ENCODE measurements around the gene ADGRV1. TPM values are rescaled to one million over a fixed set of nuclear protein-coding genes. Genes with fewer than 3 reads are reported as not detected.

ADGRV1 gene
- total and polyA plus RNA-seq, 2 donors (not counting 3 experiments of a cell fraction or from before 2014, with no cell fraction given), result 0.11 to 0.55 TPM

- Histone ChIP-seq H3K9me1 (replicated peaks; ENCODE audit: control insufficient read depth, extremely low read depth, insufficient read depth, low read length) (no peaks in the 10 kb centered on the region), H3K27me3 (ENCODE audit: control insufficient read depth in 2 of 2, insufficient read depth in 2 of 2, low read length in 2 of 2) (no peaks in the 10 kb centered on the region), H3K4me1 (ENCODE audit: control insufficient read depth, extremely low read depth, insufficient read depth, low read length) (peaks cover 13% of the 10 kb centered on the region), H2AFZ (ENCODE audit: low read depth, low read length) (no peak overlapping the region), H3K4me3 (replicated peaks in 1 of 3; ENCODE audit: insufficient read depth in 1 of 3, low read depth in 1 of 3, low read length in 3 of 3) (no peak overlapping the region), H4K20me1 (replicated peaks; ENCODE audit: control insufficient read depth, extremely low read depth, insufficient read depth, low read length) (no peaks in the 10 kb centered on the region), H3K79me2 (ENCODE audit: control insufficient read depth, insufficient read depth, low read length) (no peaks in the 10 kb centered on the region), H3K36me3 (ENCODE audit: control insufficient read depth in 2 of 2, extremely low read depth in 1 of 2, insufficient read depth in 2 of 2, low read length in 2 of 2) (no peaks in the 10 kb centered on the region), H3K9ac (replicated peaks; ENCODE audit: extremely low read depth, insufficient read depth, low read length) (no peak overlapping the region), H3K9me3 (replicated peaks; ENCODE audit: control insufficient read depth, insufficient read depth, low read length) (no peaks in the 10 kb centered on the region), H3K4me2 (ENCODE audit: insufficient read depth, low read length) (no peak overlapping the region), H3K27ac (ENCODE audit: insufficient read depth, low read depth, low read length) (no peak overlapping the region)
- intact Hi-C loops (cut with micrococcal nuclease), result no loop called here
- POLR2A ChIA-PET, result no interaction called here
- TF ChIP-seq MYC (IDR thresholded peaks at IDR 0.05; ENCODE audit: low read depth, low read length), result no peak
- TF ChIP-seq GATA2 (IDR thresholded peaks at IDR 0.05; ENCODE audit: insufficient read depth, insufficient read length, low read depth, low read length), result no peak
- no peak for TF ChIP-seq FOS (IDR thresholded peaks at IDR 0.05; ENCODE audit: borderline replicate concordance, insufficient read depth, low read length)
- TF ChIP-seq JUN (IDR thresholded peaks at IDR 0.05; ENCODE audit: borderline replicate concordance, insufficient read depth, insufficient read length, low read depth), result no peak
- TF ChIP-seq CTCF (IDR thresholded peaks at IDR 0.05; ENCODE audit: extremely low read depth in 1 of 2, insufficient read depth in 1 of 2, low read depth in 1 of 2, low read length in 2 of 2), result no peak
- no peak for TF ChIP-seq EZH2 (IDR thresholded peaks at IDR 0.05; ENCODE audit: borderline replicate concordance, low read depth, low read length, severe bottlenecking)
- no peak for TF ChIP-seq POLR2A (IDR thresholded peaks at IDR 0.05; ENCODE audit: low read depth, low read length)
- TF ChIP-seq POLR2AphosphoS5 (IDR thresholded peaks at IDR 0.05; ENCODE audit: insufficient read depth, low read depth, low read length), result no peak
- no peak for TF ChIP-seq MAX (IDR thresholded peaks at IDR 0.05; ENCODE audit: insufficient read depth, insufficient read length)
- DNase-seq (ENCODE audit: low read depth, low spot score) (no peak), FAIRE-seq (no peak)
- CTCF ChIA-PET, result interaction anchor here (1.8 kb wide), 1 partner anchor 9 kb away, joined by 4 read pairs; no protein-coding TSS in a partner anchor
- BruUV-seq (replicated peaks), result no TSS peak
- dilution Hi-C loops (cut with MboI; ENCODE audit: extremely low pct_ligation_motif_present, low sequenced_read_pairs), result no loop called here
These were observed 315.5 kb downstream of the ADGRV1 start for GRCh38 chr5:90874066-90874465.
